ENCODE results near the gene CTNNA2.

Gene CTNNA2

GRCh38 chr2:80365762-80366161, 852.9 kb downstream of the CTNNA2 start:
- H3K36me3 ChIP-seq (ENCODE audit: control insufficient read depth, insufficient read depth, low read length, severe bottlenecking) = no peaks in the 10 kb centered on the region
- H3K4me3 ChIP-seq (ENCODE audit: low read length) = no peak overlapping the region
- H3K4me1 ChIP-seq (ENCODE audit: control insufficient read depth, insufficient read depth, low read length) = no peaks in the 10 kb centered on the region
- no peaks in the 10 kb centered on the region for H3K27me3 ChIP-seq (replicated peaks; ENCODE audit: control insufficient read depth, insufficient read depth, low read length)
- no peak for DNase-seq (ENCODE audit: low read depth)
- no peaks in the 10 kb centered on the region for H3K9me3 ChIP-seq (ENCODE audit: control insufficient read depth, low read length)
- no peak overlapping the region for H3K9ac ChIP-seq (ENCODE audit: low read length)

GRCh38 chr2:80370375-80371009, 857.6 kb downstream of the CTNNA2 start:
- H3K9me3 ChIP-seq (ENCODE audit: control insufficient read depth, low read length) = no peaks in the 10 kb centered on the region
- DNase-seq (ENCODE audit: low read depth) = no peak
- H3K36me3 ChIP-seq (ENCODE audit: control insufficient read depth, insufficient read depth, low read length, severe bottlenecking) = no peaks in the 10 kb centered on the region
- no peak overlapping the region for H3K4me3 ChIP-seq (ENCODE audit: low read length)
- H3K4me1 ChIP-seq (ENCODE audit: control insufficient read depth, insufficient read depth, low read length) = no peaks in the 10 kb centered on the region
- no peak overlapping the region for H3K9ac ChIP-seq (ENCODE audit: low read length)
- H3K27me3 ChIP-seq (replicated peaks; ENCODE audit: control insufficient read depth, insufficient read depth, low read length) = no peaks in the 10 kb centered on the region

GRCh38 chr2:80374105-80374504, 861.3 kb downstream of the CTNNA2 start:
- H3K36me3 ChIP-seq (ENCODE audit: control insufficient read depth, insufficient read depth, low read length, severe bottlenecking) = no peaks in the 10 kb centered on the region
- no peaks in the 10 kb centered on the region for H3K9me3 ChIP-seq (ENCODE audit: control insufficient read depth, low read length)
- peaks cover 7% of the 10 kb centered on the region for H3K4me1 ChIP-seq (ENCODE audit: control insufficient read depth, insufficient read depth, low read length)
- H3K9ac ChIP-seq (ENCODE audit: low read length) = no peak overlapping the region
- H3K4me3 ChIP-seq (ENCODE audit: low read length) = no peak overlapping the region
- H3K27me3 ChIP-seq (replicated peaks; ENCODE audit: control insufficient read depth, insufficient read depth, low read length) = no peaks in the 10 kb centered on the region
- no peak for DNase-seq (ENCODE audit: low read depth)

- Histone ChIP-seq H3K9ac (ENCODE audit: low read length) (no peak overlapping the region), H3K4me1 (ENCODE audit: control insufficient read depth, insufficient read depth, low read length) (peaks cover 13% of the 10 kb centered on the region), H3K27me3 (replicated peaks; ENCODE audit: control insufficient read depth, insufficient read depth, low read length) (no peaks in the 10 kb centered on the region), H3K9me3 (ENCODE audit: control insufficient read depth, low read length) (no peaks in the 10 kb centered on the region), H3K4me3 (ENCODE audit: low read length) (no peak overlapping the region), H3K36me3 (ENCODE audit: control insufficient read depth, insufficient read depth, low read length, severe bottlenecking) (no peaks in the 10 kb centered on the region)
- no peak for DNase-seq (ENCODE audit: low read depth)
Observed at GRCh38 chr2:80377071-80377470, 864.2 kb downstream of the CTNNA2 start.

GRCh38 chr2:80380736-80381135, 867.9 kb downstream of the CTNNA2 start:
- H3K4me1 ChIP-seq (ENCODE audit: control insufficient read depth, insufficient read depth, low read length) = peaks cover 12% of the 10 kb centered on the region
- no peak for DNase-seq (ENCODE audit: low read depth)
- no peaks in the 10 kb centered on the region for H3K9me3 ChIP-seq (ENCODE audit: control insufficient read depth, low read length)
- no peak overlapping the region for H3K4me3 ChIP-seq (ENCODE audit: low read length)
- H3K27me3 ChIP-seq (replicated peaks; ENCODE audit: control insufficient read depth, insufficient read depth, low read length) = no peaks in the 10 kb centered on the region
- no peaks in the 10 kb centered on the region for H3K36me3 ChIP-seq (ENCODE audit: control insufficient read depth, insufficient read depth, low read length, severe bottlenecking)
- no peak overlapping the region for H3K9ac ChIP-seq (ENCODE audit: low read length)

GRCh38 chr2:80381666-80382065, 868.8 kb downstream of the CTNNA2 start:
- Histone ChIP-seq H3K9me3 (ENCODE audit: control insufficient read depth, low read length) (no peaks in the 10 kb centered on the region), H3K36me3 (ENCODE audit: control insufficient read depth, insufficient read depth, low read length, severe bottlenecking) (no peaks in the 10 kb centered on the region), H3K4me1 (ENCODE audit: control insufficient read depth, insufficient read depth, low read length) (peaks cover 6% of the 10 kb centered on the region), H3K9ac (ENCODE audit: low read length) (no peak overlapping the region), H3K27me3 (replicated peaks; ENCODE audit: control insufficient read depth, insufficient read depth, low read length) (no peaks in the 10 kb centered on the region), H3K4me3 (ENCODE audit: low read length) (no peak overlapping the region)
- no peak for DNase-seq (ENCODE audit: low read depth)

GRCh38 chr2:80392441-80392840, 879.6 kb downstream of the CTNNA2 start:
- Histone ChIP-seq H3K36me3 (ENCODE audit: control insufficient read depth, insufficient read depth, low read length, severe bottlenecking) (no peaks in the 10 kb centered on the region), H3K9me3 (ENCODE audit: control insufficient read depth, low read length) (no peaks in the 10 kb centered on the region), H3K4me1 (ENCODE audit: control insufficient read depth, insufficient read depth, low read length) (peaks cover 5% of the 10 kb centered on the region), H3K27me3 (replicated peaks; ENCODE audit: control insufficient read depth, insufficient read depth, low read length) (no peaks in the 10 kb centered on the region), H3K4me3 (ENCODE audit: low read length) (no peak overlapping the region), H3K9ac (ENCODE audit: low read length) (no peak overlapping the region)
- no peak for DNase-seq (ENCODE audit: low read depth)

GRCh38 chr2:80393991-80394390, 881.1 kb downstream of the CTNNA2 start:
- Histone ChIP-seq H3K9ac (ENCODE audit: low read length) (no peak overlapping the region), H3K27me3 (replicated peaks; ENCODE audit: control insufficient read depth, insufficient read depth, low read length) (no peaks in the 10 kb centered on the region), H3K36me3 (ENCODE audit: control insufficient read depth, insufficient read depth, low read length, severe bottlenecking) (no peaks in the 10 kb centered on the region), H3K9me3 (ENCODE audit: control insufficient read depth, low read length) (no peaks in the 10 kb centered on the region), H3K4me3 (ENCODE audit: low read length) (no peak overlapping the region), H3K4me1 (ENCODE audit: control insufficient read depth, insufficient read depth, low read length) (peaks cover 5% of the 10 kb centered on the region)
- no peak for DNase-seq (ENCODE audit: low read depth)

GRCh38 chr2:80395251-80395650, 882.4 kb downstream of the CTNNA2 start:
- Histone ChIP-seq H3K27me3 (replicated peaks; ENCODE audit: control insufficient read depth, insufficient read depth, low read length) (no peaks in the 10 kb centered on the region), H3K9ac (ENCODE audit: low read length) (no peak overlapping the region), H3K36me3 (ENCODE audit: control insufficient read depth, insufficient read depth, low read length, severe bottlenecking) (no peaks in the 10 kb centered on the region), H3K4me1 (ENCODE audit: control insufficient read depth, insufficient read depth, low read length) (peaks cover 5% of the 10 kb centered on the region), H3K4me3 (ENCODE audit: low read length) (no peak overlapping the region), H3K9me3 (ENCODE audit: control insufficient read depth, low read length) (no peaks in the 10 kb centered on the region)
- DNase-seq (ENCODE audit: low read depth) = no peak

GRCh38 chr2:80396276-80396675, 883.4 kb downstream of the CTNNA2 start:
- peaks cover 5% of the 10 kb centered on the region for H3K4me1 ChIP-seq (ENCODE audit: control insufficient read depth, insufficient read depth, low read length)
- H3K4me3 ChIP-seq (ENCODE audit: low read length) = no peak overlapping the region
- no peaks in the 10 kb centered on the region for H3K9me3 ChIP-seq (ENCODE audit: control insufficient read depth, low read length)
- H3K36me3 ChIP-seq (ENCODE audit: control insufficient read depth, insufficient read depth, low read length, severe bottlenecking) = no peaks in the 10 kb centered on the region
- no peaks in the 10 kb centered on the region for H3K27me3 ChIP-seq (replicated peaks; ENCODE audit: control insufficient read depth, insufficient read depth, low read length)
- no peak for DNase-seq (ENCODE audit: low read depth)
- H3K9ac ChIP-seq (ENCODE audit: low read length) = no peak overlapping the region

GRCh38 chr2:80403081-80403480, 890.2 kb downstream of the CTNNA2 start:
- Histone ChIP-seq H3K4me1 (ENCODE audit: control insufficient read depth, insufficient read depth, low read length) (no peaks in the 10 kb centered on the region), H3K4me3 (ENCODE audit: low read length) (no peak overlapping the region), H3K9ac (ENCODE audit: low read length) (no peak overlapping the region), H3K27me3 (replicated peaks; ENCODE audit: control insufficient read depth, insufficient read depth, low read length) (no peaks in the 10 kb centered on the region), H3K36me3 (ENCODE audit: control insufficient read depth, insufficient read depth, low read length, severe bottlenecking) (no peaks in the 10 kb centered on the region), H3K9me3 (ENCODE audit: control insufficient read depth, low read length) (no peaks in the 10 kb centered on the region)
- no peak for DNase-seq (ENCODE audit: low read depth)

- Histone ChIP-seq H3K4me1 (ENCODE audit: control insufficient read depth, insufficient read depth, low read length) (peaks cover 9% of the 10 kb centered on the region), H3K36me3 (ENCODE audit: control insufficient read depth, insufficient read depth, low read length, severe bottlenecking) (no peaks in the 10 kb centered on the region)
- no peak for DNase-seq (ENCODE audit: low read depth)
Observed at GRCh38 chr2:80407377-80407776, 894.5 kb downstream of the CTNNA2 start.

More at GRCh38 chr2:80407377-80407776, 894.5 kb downstream of the CTNNA2 start:
- H3K4me3 ChIP-seq (ENCODE audit: low read length) = no peak overlapping the region
- no peaks in the 10 kb centered on the region for H3K27me3 ChIP-seq (replicated peaks; ENCODE audit: control insufficient read depth, insufficient read depth, low read length)
- no peaks in the 10 kb centered on the region for H3K9me3 ChIP-seq (ENCODE audit: control insufficient read depth, low read length)
- H3K9ac ChIP-seq (ENCODE audit: low read length) = no peak overlapping the region

All from adipocyte (in vitro differentiated cells).